ENCODE results near the gene PSD2. TPM values are rescaled to one million over a fixed set of nuclear protein-coding genes. Genes with fewer than 3 reads are reported as not detected.

The PSD2 gene
- total RNA-seq, 1 donor from 2014 or later = not detected

GRCh38 chr5:139803978-139804377 lies 8.4 kb downstream of the PSD2 start:
- no peak overlapping the region for H3K27ac ChIP-seq
- intact Hi-C loops (cut with DNase I) = no loop called here
- no peak overlapping the region for H3K4me3 ChIP-seq
- no peaks in the 10 kb centered on the region for H3K4me1 ChIP-seq
- no peak for TF ChIP-seq CTCF (IDR thresholded peaks at IDR 0.05)
- no peak for DNase-seq (ENCODE audit: low spot score in 2 of 2)
- no peaks in the 10 kb centered on the region for H3K27me3 ChIP-seq
- H3K9me3 ChIP-seq = no peaks in the 10 kb centered on the region
- no peaks in the 10 kb centered on the region for H3K36me3 ChIP-seq

- no peak for DNase-seq (ENCODE audit: low spot score in 2 of 2)
- Histone ChIP-seq H3K9me3 (no peaks in the 10 kb centered on the region), H3K27me3 (no peaks in the 10 kb centered on the region), H3K36me3 (no peaks in the 10 kb centered on the region), H3K4me1 (no peaks in the 10 kb centered on the region), H3K4me3 (no peak overlapping the region), H3K27ac (no peak overlapping the region)
- TF ChIP-seq CTCF (IDR thresholded peaks at IDR 0.05) = no peak
- intact Hi-C loops (cut with DNase I) = no loop called here
Observed at GRCh38 chr5:139804800-139805397, 9.3 kb downstream of the PSD2 start.

- no peak for TF ChIP-seq CTCF (IDR thresholded peaks at IDR 0.05)
- Histone ChIP-seq H3K9me3 (no peaks in the 10 kb centered on the region), H3K27ac (no peak overlapping the region), H3K36me3 (no peaks in the 10 kb centered on the region), H3K4me1 (no peaks in the 10 kb centered on the region), H3K27me3 (no peaks in the 10 kb centered on the region), H3K4me3 (no peak overlapping the region)
- intact Hi-C loops (cut with DNase I) = no loop called here
- DNase-seq (ENCODE audit: low spot score in 2 of 2) = no peak
Observed at GRCh38 chr5:139805545-139805944, 9.9 kb downstream of the PSD2 start.

- no peak overlapping the region for H3K27ac ChIP-seq
- intact Hi-C loops (cut with DNase I) = no loop called here
- H3K36me3 ChIP-seq = no peaks in the 10 kb centered on the region
- no peaks in the 10 kb centered on the region for H3K27me3 ChIP-seq
- no peak overlapping the region for H3K4me3 ChIP-seq
- no peak for DNase-seq (ENCODE audit: low spot score in 2 of 2)
- H3K9me3 ChIP-seq = no peaks in the 10 kb centered on the region
- TF ChIP-seq CTCF (IDR thresholded peaks at IDR 0.05) = no peak
- H3K4me1 ChIP-seq = no peaks in the 10 kb centered on the region
Observed at GRCh38 chr5:139806111-139806510, 10.5 kb downstream of the PSD2 start.

- H3K4me1 ChIP-seq = no peaks in the 10 kb centered on the region
- no peak overlapping the region for H3K27ac ChIP-seq
- no peak for TF ChIP-seq CTCF (IDR thresholded peaks at IDR 0.05)
- DNase-seq (ENCODE audit: low spot score in 2 of 2) = no peak
- H3K36me3 ChIP-seq = no peaks in the 10 kb centered on the region
- H3K27me3 ChIP-seq = no peaks in the 10 kb centered on the region
- intact Hi-C loops (cut with DNase I) = no loop called here
- H3K4me3 ChIP-seq = no peak overlapping the region
- H3K9me3 ChIP-seq = no peaks in the 10 kb centered on the region
Observed at GRCh38 chr5:139806726-139807646, 11.4 kb downstream of the PSD2 start.

All from ascending aorta (tissue), 2 donors.